ENCODE results near the gene LILRB2.
"Not testable (repeated sequence)": the region's sequence is repeated elsewhere in the genome, so short reads cannot be mapped to it uniquely, and the experiment has no call there.

Gene LILRB2

DNA sequence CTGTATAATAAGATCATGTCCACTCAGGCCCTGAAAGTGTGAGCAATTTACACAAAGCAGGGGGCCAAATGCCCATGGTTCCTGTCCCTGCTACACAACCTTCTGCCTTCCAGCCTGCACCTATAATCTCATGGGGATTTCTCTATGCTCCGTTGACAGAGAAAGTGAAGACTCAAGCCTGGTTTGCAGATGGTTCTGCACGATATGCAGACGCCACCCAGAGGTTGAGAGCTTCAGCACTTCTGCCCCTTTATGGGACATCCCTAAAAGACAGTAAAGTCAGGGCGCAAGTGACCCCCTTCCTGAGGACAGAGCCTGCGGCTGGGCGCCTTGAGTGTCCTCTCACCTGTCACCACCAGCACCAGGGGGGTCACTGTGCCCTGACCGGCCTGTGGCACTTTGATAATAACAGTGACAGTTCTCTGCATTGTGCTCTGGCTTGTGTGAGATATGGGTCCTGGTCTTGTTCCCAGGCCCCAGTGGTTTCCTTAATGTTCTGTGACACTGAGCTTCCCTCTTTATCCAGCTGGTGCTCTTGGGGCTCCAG is 16.9 kb upstream of the LILRB2 start:
- CTCF ChIA-PET, result interaction anchor here (0.8 to 1.9 kb wide), 7 partner anchors 10 to 59 kb away, joined by 3 to 7 read pairs (median 3); no protein-coding TSS in a partner anchor
- POLR2A ChIA-PET, result no interaction called here
- Histone ChIP-seq H3K4me3 (ENCODE audit: control insufficient read depth in 1 of 7, extremely low read depth in 1 of 7, insufficient read depth in 4 of 7, low read depth in 2 of 7, low read length in 6 of 7) (no peak overlapping the region), H3K36me3 (ENCODE audit: control insufficient read depth in 4 of 4, insufficient read depth in 4 of 4, low read length in 3 of 4) (no peaks in the 10 kb centered on the region), H3K9me3 (ENCODE audit: control extremely low read depth in 1 of 5, control insufficient read depth in 4 of 5, insufficient read depth in 2 of 5, low read depth in 1 of 5, low read length in 4 of 5) (peaks cover 0 to 11% (median 3%) of the 10 kb centered on the region in 5 experiments), H3K27me3 (replicated peaks in 2 of 5; ENCODE audit: control insufficient read depth in 4 of 5, insufficient read depth in 5 of 5, low read length in 4 of 5) (peaks cover 0 to 17% (median 2%) of the 10 kb centered on the region in 5 experiments), H3K27ac (ENCODE audit: insufficient read depth in 1 of 2, low read depth in 1 of 2, low read length in 2 of 2, poor library complexity in 1 of 2, severe bottlenecking in 2 of 2) (no peak overlapping the region), H3K4me1 (ENCODE audit: control extremely low read depth in 1 of 4, control insufficient read depth in 4 of 4, insufficient read depth in 4 of 4, low read length in 3 of 4) (peaks cover 10 to 30% (median 21%) of the 10 kb centered on the region in 4 experiments)
- peak in 2 of 3 donors; percentile 50 to 58 for DNase-seq
- 50% methylated on average over 6 of the region's 7 CpGs for WGBS (ENCODE audit: insufficient coverage)

DNA sequence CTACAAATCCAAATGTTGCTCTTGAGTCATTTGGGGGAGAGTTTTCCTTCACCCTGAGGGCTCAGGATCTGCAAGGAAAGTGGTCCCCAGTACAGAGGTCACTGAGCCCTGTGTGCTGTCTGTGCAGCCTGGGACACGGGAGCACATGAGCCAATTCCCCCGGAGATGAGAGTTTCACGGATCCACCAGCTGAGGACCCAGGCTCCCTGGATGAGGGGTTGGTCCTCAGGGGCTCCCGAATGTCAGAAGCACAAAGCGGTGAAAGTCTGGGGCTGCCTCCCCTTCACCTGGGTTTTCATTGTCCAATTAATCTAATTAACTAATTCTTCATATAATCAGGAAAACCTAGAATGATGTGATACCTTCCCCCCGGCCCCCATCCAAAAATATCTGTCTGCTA is 13.6 kb upstream of the LILRB2 start:
- CTCF ChIA-PET, result interaction anchor here (1.6 kb wide), 1 partner anchor 28 kb away, joined by 3 read pairs; no protein-coding TSS in a partner anchor
- POLR2A ChIA-PET, result no interaction called here

DNA sequence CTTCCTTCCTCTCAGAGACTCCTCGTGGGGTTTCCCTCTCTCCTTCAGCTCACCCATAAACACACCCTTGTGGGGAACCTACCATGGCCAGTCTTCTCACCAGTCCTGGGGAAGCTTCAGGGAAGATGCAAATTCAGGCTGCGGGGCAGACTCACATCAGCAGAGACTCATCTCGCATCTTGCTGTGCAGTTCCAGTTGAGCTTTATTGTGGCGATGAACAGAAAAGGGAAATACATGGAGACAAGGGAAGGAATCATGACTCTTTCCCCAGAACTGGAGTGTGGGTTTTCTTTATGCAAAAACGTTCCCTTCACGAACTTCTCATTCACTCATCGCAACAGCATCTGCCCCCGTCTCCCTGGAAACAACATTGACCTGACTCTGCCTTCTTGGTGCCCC is 8.2 kb upstream of the LILRB2 start:
- H3K9me3 ChIP-seq (ENCODE audit: control extremely low read depth in 1 of 5, control insufficient read depth in 4 of 5, insufficient read depth in 2 of 5, low read depth in 1 of 5, low read length in 4 of 5); H3K36me3 ChIP-seq (ENCODE audit: control insufficient read depth in 4 of 4, insufficient read depth in 4 of 4, low read length in 3 of 4); POLR2A ChIA-PET; H3K27me3 ChIP-seq (replicated peaks in 2 of 5; ENCODE audit: control insufficient read depth in 4 of 5, insufficient read depth in 5 of 5, low read length in 4 of 5); H3K27ac ChIP-seq (ENCODE audit: insufficient read depth in 1 of 2, low read depth in 1 of 2, low read length in 2 of 2, poor library complexity in 1 of 2, severe bottlenecking in 2 of 2); H3K4me3 ChIP-seq (ENCODE audit: control insufficient read depth in 1 of 7, extremely low read depth in 1 of 7, insufficient read depth in 4 of 7, low read depth in 2 of 7, low read length in 6 of 7); DNase-seq: not testable (repeated sequence)
- no CpG with 5 or more reads among the region's 8 CpGs for WGBS (ENCODE audit: insufficient coverage)
- peaks cover 0 to 29% (median 25%) of the 10 kb centered on the region in 4 experiments for H3K4me1 ChIP-seq (ENCODE audit: control extremely low read depth in 1 of 4, control insufficient read depth in 4 of 4, insufficient read depth in 4 of 4, low read length in 3 of 4)
- CTCF ChIA-PET, result interaction anchor here (2.5 kb wide), 1 partner anchor 23 kb away, joined by 7 read pairs; no protein-coding TSS in a partner anchor

More for the DNA sequence above, 13.6 kb upstream of the LILRB2 start:
- H3K36me3 ChIP-seq (ENCODE audit: control insufficient read depth in 4 of 4, insufficient read depth in 4 of 4, low read length in 3 of 4), result no peaks in the 10 kb centered on the region
- H3K4me3 ChIP-seq (ENCODE audit: control insufficient read depth in 1 of 7, extremely low read depth in 1 of 7, insufficient read depth in 4 of 7, low read depth in 2 of 7, low read length in 6 of 7), result no peak overlapping the region
- 89% methylated on average over 3 of the region's 6 CpGs for WGBS (ENCODE audit: insufficient coverage)
- H3K27me3 ChIP-seq (replicated peaks in 2 of 5; ENCODE audit: control insufficient read depth in 4 of 5, insufficient read depth in 5 of 5, low read length in 4 of 5), result peaks cover 0 to 17% (median 2%) of the 10 kb centered on the region in 5 experiments
- peaks cover 0 to 13% (median 7%) of the 10 kb centered on the region in 4 experiments for H3K4me1 ChIP-seq (ENCODE audit: control extremely low read depth in 1 of 4, control insufficient read depth in 4 of 4, insufficient read depth in 4 of 4, low read length in 3 of 4)
- DNase-seq, result no peak
- no peak overlapping the region for H3K27ac ChIP-seq (ENCODE audit: insufficient read depth in 1 of 2, low read depth in 1 of 2, low read length in 2 of 2, poor library complexity in 1 of 2, severe bottlenecking in 2 of 2)
- peaks cover 0 to 11% (median 3%) of the 10 kb centered on the region in 5 experiments for H3K9me3 ChIP-seq (ENCODE audit: control extremely low read depth in 1 of 5, control insufficient read depth in 4 of 5, insufficient read depth in 2 of 5, low read depth in 1 of 5, low read length in 4 of 5)

DNA sequence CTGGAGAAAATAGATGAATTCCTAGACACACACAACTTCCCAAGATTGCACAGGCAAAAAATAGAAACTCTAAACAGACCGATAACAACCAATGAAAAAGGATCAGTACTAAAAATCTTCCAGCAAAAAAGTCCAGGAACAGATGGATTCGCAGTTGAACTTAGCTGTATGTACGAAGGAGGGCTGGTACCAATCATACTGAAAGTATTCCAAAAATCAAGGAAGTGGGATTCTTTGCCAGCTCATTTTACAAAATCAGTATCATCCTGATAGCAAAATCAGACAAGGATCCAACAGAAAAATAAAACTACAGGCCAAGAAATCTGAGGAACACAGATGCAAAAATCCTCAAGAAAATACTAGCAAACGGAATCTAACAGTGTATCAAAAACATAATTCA is 6.5 kb upstream of the LILRB2 start:
- ChIA-PET POLR2A (interaction anchor here (0.5 kb wide), 1 partner anchor 378 kb away, joined by 3 read pairs; no protein-coding TSS in a partner anchor), CTCF (interaction anchor here (2.5 kb wide), 1 partner anchor 21 kb away, joined by 7 read pairs; no protein-coding TSS in a partner anchor)
- no peak for DNase-seq
- H3K27ac ChIP-seq (ENCODE audit: insufficient read depth in 1 of 2, low read depth in 1 of 2, low read length in 2 of 2, poor library complexity in 1 of 2, severe bottlenecking in 2 of 2), result no peak overlapping the region
- WGBS (ENCODE audit: insufficient coverage), result 100% methylated on average over 1 of the region's 4 CpGs
- no peak overlapping the region for H3K4me3 ChIP-seq (ENCODE audit: control insufficient read depth in 1 of 7, extremely low read depth in 1 of 7, insufficient read depth in 4 of 7, low read depth in 2 of 7, low read length in 6 of 7)
- no peaks in the 10 kb centered on the region for H3K27me3 ChIP-seq (replicated peaks in 2 of 5; ENCODE audit: control insufficient read depth in 4 of 5, insufficient read depth in 5 of 5, low read length in 4 of 5)
- no peaks in the 10 kb centered on the region for H3K9me3 ChIP-seq (ENCODE audit: control extremely low read depth in 1 of 5, control insufficient read depth in 4 of 5, insufficient read depth in 2 of 5, low read depth in 1 of 5, low read length in 4 of 5)
- peaks cover 6 to 46% (median 40%) of the 10 kb centered on the region in 4 experiments for H3K4me1 ChIP-seq (ENCODE audit: control extremely low read depth in 1 of 4, control insufficient read depth in 4 of 4, insufficient read depth in 4 of 4, low read length in 3 of 4)
- H3K36me3 ChIP-seq (ENCODE audit: control insufficient read depth in 4 of 4, insufficient read depth in 4 of 4, low read length in 3 of 4), result no peaks in the 10 kb centered on the region

DNA sequence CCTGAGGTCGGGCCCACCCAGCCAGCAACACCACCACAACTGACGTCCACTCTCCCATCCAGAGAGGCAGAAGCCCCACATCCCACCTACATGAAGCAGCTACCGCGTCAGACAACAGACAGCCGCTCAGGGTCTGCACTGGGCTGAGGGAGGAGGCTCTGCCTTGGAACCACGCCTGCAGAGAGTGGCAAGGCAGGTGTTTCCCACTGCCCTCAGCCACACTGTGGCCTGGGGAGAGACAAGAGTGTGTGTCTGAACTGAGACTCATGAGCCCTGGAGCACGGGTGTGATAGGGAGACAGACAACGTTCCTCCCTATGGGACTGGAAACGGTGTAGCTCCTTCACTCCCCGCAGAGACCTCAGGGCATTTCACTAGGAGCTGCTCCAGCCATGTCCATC is 5.4 kb upstream of the LILRB2 start:
- H3K27me3 ChIP-seq (replicated peaks in 2 of 5; ENCODE audit: control insufficient read depth in 4 of 5, insufficient read depth in 5 of 5, low read length in 4 of 5); H3K9me3 ChIP-seq (ENCODE audit: control extremely low read depth in 1 of 5, control insufficient read depth in 4 of 5, insufficient read depth in 2 of 5, low read depth in 1 of 5, low read length in 4 of 5); H3K4me3 ChIP-seq (ENCODE audit: control insufficient read depth in 1 of 7, extremely low read depth in 1 of 7, insufficient read depth in 4 of 7, low read depth in 2 of 7, low read length in 6 of 7); POLR2A ChIA-PET; H3K27ac ChIP-seq (ENCODE audit: insufficient read depth in 1 of 2, low read depth in 1 of 2, low read length in 2 of 2, poor library complexity in 1 of 2, severe bottlenecking in 2 of 2); H3K36me3 ChIP-seq (ENCODE audit: control insufficient read depth in 4 of 4, insufficient read depth in 4 of 4, low read length in 3 of 4); CTCF ChIA-PET: not testable (repeated sequence)
- DNase-seq, result peak in 1 of 3 donors; percentile 44
- H3K4me1 ChIP-seq (ENCODE audit: control extremely low read depth in 1 of 4, control insufficient read depth in 4 of 4, insufficient read depth in 4 of 4, low read length in 3 of 4), result peaks cover 15 to 58% (median 51%) of the 10 kb centered on the region in 4 experiments
- no CpG with 5 or more reads among the region's 10 CpGs for WGBS (ENCODE audit: insufficient coverage)

DNA sequence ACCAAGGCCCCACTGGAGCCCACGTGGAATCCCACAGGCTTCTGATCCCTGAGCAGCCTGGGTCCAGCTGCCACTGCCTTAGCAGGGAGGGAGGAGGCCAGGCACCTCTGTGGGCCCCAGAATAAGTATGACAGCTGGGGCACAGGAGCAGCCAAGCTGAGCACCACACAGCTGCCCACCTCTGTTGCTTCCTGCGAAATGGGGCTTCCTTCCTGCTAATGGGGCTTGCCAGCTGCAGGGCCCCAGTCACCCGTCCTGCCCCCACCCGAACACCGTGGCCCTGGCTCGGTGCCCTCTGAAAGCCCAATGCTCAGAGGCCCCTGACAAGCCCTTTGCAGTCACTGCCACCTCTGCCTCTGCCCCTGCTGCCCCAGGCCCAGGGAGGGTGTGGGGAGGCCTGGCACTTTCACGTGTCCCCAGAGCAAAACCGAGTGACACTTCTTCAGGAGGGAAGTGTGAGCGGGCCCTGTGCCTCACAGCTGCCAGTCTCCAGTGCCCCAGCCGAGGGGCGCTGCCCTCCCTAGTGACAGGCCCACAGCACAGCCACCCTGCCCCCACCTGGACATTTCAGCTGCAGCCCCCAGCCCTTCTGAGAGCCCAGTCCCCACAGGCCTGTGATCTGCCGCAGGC is 4.6 kb upstream of the LILRB2 start:
- Histone ChIP-seq H3K4me1 (ENCODE audit: control extremely low read depth in 1 of 4, control insufficient read depth in 4 of 4, insufficient read depth in 4 of 4, low read length in 3 of 4) (peaks cover 15 to 65% (median 59%) of the 10 kb centered on the region in 4 experiments), H3K4me3 (ENCODE audit: control insufficient read depth in 1 of 7, extremely low read depth in 1 of 7, insufficient read depth in 4 of 7, low read depth in 2 of 7, low read length in 6 of 7) (peak overlapping the region in 1 of 7 experiments; percentile 16)
- H3K9me3 ChIP-seq (ENCODE audit: control extremely low read depth in 1 of 5, control insufficient read depth in 4 of 5, insufficient read depth in 2 of 5, low read depth in 1 of 5, low read length in 4 of 5); H3K27me3 ChIP-seq (replicated peaks in 2 of 5; ENCODE audit: control insufficient read depth in 4 of 5, insufficient read depth in 5 of 5, low read length in 4 of 5); POLR2A ChIA-PET; H3K27ac ChIP-seq (ENCODE audit: insufficient read depth in 1 of 2, low read depth in 1 of 2, low read length in 2 of 2, poor library complexity in 1 of 2, severe bottlenecking in 2 of 2); H3K36me3 ChIP-seq (ENCODE audit: control insufficient read depth in 4 of 4, insufficient read depth in 4 of 4, low read length in 3 of 4); CTCF ChIA-PET: not testable (repeated sequence)
- 33% methylated on average over 3 of the region's 12 CpGs for WGBS (ENCODE audit: insufficient coverage)
- DNase-seq, result peak in 2 of 3 donors; percentile 49 to 53

Data from common myeloid progenitor, CD34-positive (primary cell).